ENCODE measurements around the gene CEP20. TPM values are rescaled to one million over a fixed set of nuclear protein-coding genes. Genes with fewer than 3 reads are reported as not detected.

CEP20 gene
- total RNA-seq, 1 experiment from 2014 or later, result 37.0 TPM

- no peak for DNase-seq
- no peaks in the 10 kb centered on the region for H3K27me3 ChIP-seq (ENCODE audit: low read length)
- no peaks in the 10 kb centered on the region for H3K9me2 ChIP-seq (replicated peaks; ENCODE audit: low read length)
- CTCF ChIA-PET, result no interaction called here
- no peak for ATAC-seq
- TF ChIP-seq, protein P1, sequence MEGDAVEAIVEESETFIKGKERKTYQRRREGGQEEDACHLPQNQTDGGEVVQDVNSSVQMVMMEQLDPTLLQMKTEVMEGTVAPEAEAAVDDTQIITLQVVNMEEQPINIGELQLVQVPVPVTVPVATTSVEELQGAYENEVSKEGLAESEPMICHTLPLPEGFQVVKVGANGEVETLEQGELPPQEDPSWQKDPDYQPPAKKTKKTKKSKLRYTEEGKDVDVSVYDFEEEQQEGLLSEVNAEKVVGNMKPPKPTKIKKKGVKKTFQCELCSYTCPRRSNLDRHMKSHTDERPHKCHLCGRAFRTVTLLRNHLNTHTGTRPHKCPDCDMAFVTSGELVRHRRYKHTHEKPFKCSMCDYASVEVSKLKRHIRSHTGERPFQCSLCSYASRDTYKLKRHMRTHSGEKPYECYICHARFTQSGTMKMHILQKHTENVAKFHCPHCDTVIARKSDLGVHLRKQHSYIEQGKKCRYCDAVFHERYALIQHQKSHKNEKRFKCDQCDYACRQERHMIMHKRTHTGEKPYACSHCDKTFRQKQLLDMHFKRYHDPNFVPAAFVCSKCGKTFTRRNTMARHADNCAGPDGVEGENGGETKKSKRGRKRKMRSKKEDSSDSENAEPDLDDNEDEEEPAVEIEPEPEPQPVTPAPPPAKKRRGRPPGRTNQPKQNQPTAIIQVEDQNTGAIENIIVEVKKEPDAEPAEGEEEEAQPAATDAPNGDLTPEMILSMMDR (conservative IDR thresholded peaks at IDR 0.05; ENCODE audit: low read depth, low read length), result no peak
- no peak for TF ChIP-seq EZH2phosphoT487 (IDR thresholded peaks at IDR 0.05; ENCODE audit: borderline replicate concordance, low read length)
- TF ChIP-seq EZH2 (IDR thresholded peaks at IDR 0.05; ENCODE audit: low read length, unreplicated experiment), result no peak
- no peak overlapping the region for H2AFZ ChIP-seq (ENCODE audit: low read length)
- no peak overlapping the region for H3K4me3 ChIP-seq (ENCODE audit: low read length)
- POLR2A ChIA-PET (ENCODE audit: unreplicated experiment), result no interaction called here
- H3F3A ChIP-seq (ENCODE audit: low read length, unreplicated experiment), result no peaks in the 10 kb centered on the region
- no peaks in the 10 kb centered on the region for H3K9me3 ChIP-seq (ENCODE audit: low read length)
- no TSS peak for BruUV-seq (replicated peaks)
- H3K4me2 ChIP-seq (ENCODE audit: low read length), result no peak overlapping the region
- H3K9ac ChIP-seq (ENCODE audit: low read length), result no peak overlapping the region
- H3K79me2 ChIP-seq (ENCODE audit: low read length), result no peaks in the 10 kb centered on the region
- intact Hi-C loops (cut with micrococcal nuclease), result no loop called here
- H4K20me1 ChIP-seq (ENCODE audit: low read length), result no peaks in the 10 kb centered on the region
- no peaks in the 10 kb centered on the region for H3K4me1 ChIP-seq (ENCODE audit: insufficient read depth, low read length)
- no peaks in the 10 kb centered on the region for H3K36me3 ChIP-seq (ENCODE audit: low read depth, low read length)
- no peak overlapping the region for H3K27ac ChIP-seq (ENCODE audit: low read length)
These were observed 57.5 kb downstream of the CEP20 start for GRCh38 chr16:15830832-15831451.

GRCh38 chr16:15829460-15829859 is 58.9 kb downstream of the CEP20 start:
- no peak overlapping the region for H3K9ac ChIP-seq (ENCODE audit: low read length)
- no peak overlapping the region for H3K27ac ChIP-seq (ENCODE audit: low read length)
- no peak overlapping the region for H3K4me3 ChIP-seq (ENCODE audit: low read length)
- H3K79me2 ChIP-seq (ENCODE audit: low read length), result no peaks in the 10 kb centered on the region
- H4K20me1 ChIP-seq (ENCODE audit: low read length), result no peaks in the 10 kb centered on the region
- H3F3A ChIP-seq (ENCODE audit: low read length, unreplicated experiment), result no peaks in the 10 kb centered on the region
- POLR2A ChIA-PET (ENCODE audit: unreplicated experiment), result no interaction called here
- no peaks in the 10 kb centered on the region for H3K36me3 ChIP-seq (ENCODE audit: low read depth, low read length)
- no peak overlapping the region for H2AFZ ChIP-seq (ENCODE audit: low read length)
- no TSS peak for BruUV-seq (replicated peaks)
- H3K9me3 ChIP-seq (ENCODE audit: low read length), result no peaks in the 10 kb centered on the region
- H3K9me2 ChIP-seq (replicated peaks; ENCODE audit: low read length), result no peaks in the 10 kb centered on the region
- ATAC-seq (no peak), DNase-seq (no peak)
- no peaks in the 10 kb centered on the region for H3K4me1 ChIP-seq (ENCODE audit: insufficient read depth, low read length)
- H3K27me3 ChIP-seq (ENCODE audit: low read length), result no peaks in the 10 kb centered on the region
- intact Hi-C loops (cut with micrococcal nuclease), result no loop called here
- CTCF ChIA-PET, result no interaction called here
- no peak overlapping the region for H3K4me2 ChIP-seq (ENCODE audit: low read length)
- TF ChIP-seq, protein P1 (conservative IDR thresholded peaks at IDR 0.05; ENCODE audit: low read depth, low read length), result no peak
- no peak for TF ChIP-seq EZH2 (IDR thresholded peaks at IDR 0.05; ENCODE audit: low read length, unreplicated experiment)
- no peak for TF ChIP-seq EZH2phosphoT487 (IDR thresholded peaks at IDR 0.05; ENCODE audit: borderline replicate concordance, low read length)

- ChIA-PET CTCF (no interaction called here), POLR2A (ENCODE audit: unreplicated experiment) (no interaction called here)
- DNase-seq (no peak), ATAC-seq (no peak)
- no TSS peak for BruUV-seq (replicated peaks)
- intact Hi-C loops (cut with micrococcal nuclease), result no loop called here
- TF ChIP-seq EZH2 (IDR thresholded peaks at IDR 0.05; ENCODE audit: low read length, unreplicated experiment) (no peak), EZH2phosphoT487 (IDR thresholded peaks at IDR 0.05; ENCODE audit: borderline replicate concordance, low read length) (no peak)
- TF ChIP-seq, protein P1 (conservative IDR thresholded peaks at IDR 0.05; ENCODE audit: low read depth, low read length), result no peak
- Histone ChIP-seq H3K9me3 (ENCODE audit: low read length) (no peaks in the 10 kb centered on the region), H2AFZ (ENCODE audit: low read length) (no peak overlapping the region), H4K20me1 (ENCODE audit: low read length) (no peaks in the 10 kb centered on the region), H3K4me2 (ENCODE audit: low read length) (no peak overlapping the region), H3K79me2 (ENCODE audit: low read length) (no peaks in the 10 kb centered on the region), H3K27me3 (ENCODE audit: low read length) (no peaks in the 10 kb centered on the region), H3F3A (ENCODE audit: low read length, unreplicated experiment) (no peaks in the 10 kb centered on the region), H3K4me1 (ENCODE audit: insufficient read depth, low read length) (no peaks in the 10 kb centered on the region), H3K27ac (ENCODE audit: low read length) (no peak overlapping the region), H3K9me2 (replicated peaks; ENCODE audit: low read length) (no peaks in the 10 kb centered on the region), H3K4me3 (ENCODE audit: low read length) (no peak overlapping the region), H3K36me3 (ENCODE audit: low read depth, low read length) (no peaks in the 10 kb centered on the region), H3K9ac (ENCODE audit: low read length) (no peak overlapping the region)
These were observed 60.6 kb downstream of the CEP20 start for GRCh38 chr16:15827709-15828343.
